Measurements from ENCODE around the gene TOR2A. TPM values are rescaled to one million over a fixed set of nuclear protein-coding genes. Genes with fewer than 3 reads are reported as not detected.
A peak's percentile ranks its signal among the peaks of the same experiment; 100 is the strongest.

Gene TOR2A
- total RNA-seq, 1 experiment from 2014 or later: 13.2 TPM

- H2BK20ac ChIP-seq (ENCODE audit: low read depth, low read length, poor library complexity, severe bottlenecking): no peak overlapping the region
- peak overlapping the region; percentile 34 for H3K4me2 ChIP-seq (ENCODE audit: insufficient read depth, insufficient read length, low read length)
- H3K4me1 ChIP-seq (ENCODE audit: insufficient read depth, low read length): no peaks in the 10 kb centered on the region
- H3K4me1 Mint-ChIP-seq: peaks cover 9 to 10% of the 10 kb centered on the region in 2 experiments
- no peaks in the 10 kb centered on the region for H3K79me1 ChIP-seq (ENCODE audit: insufficient read depth, low read depth, low read length, poor library complexity, severe bottlenecking)
- H4K20me1 ChIP-seq (ENCODE audit: control insufficient read depth, insufficient read depth, insufficient read length): no peaks in the 10 kb centered on the region
- no peak overlapping the region for H2AK5ac ChIP-seq (ENCODE audit: insufficient read length, low read length)
- H3K27ac ChIP-seq (ENCODE audit: insufficient read length, low read depth, low read length): no peak overlapping the region
- H3K9me3 ChIP-seq (ENCODE audit: control insufficient read depth, low read depth, low read length): no peaks in the 10 kb centered on the region
- no peak overlapping the region for H2BK15ac ChIP-seq (ENCODE audit: low read depth, low read length)
- no peak overlapping the region for H3K23ac ChIP-seq (ENCODE audit: insufficient read length, low read depth, low read length)
- H3K79me2 ChIP-seq (ENCODE audit: insufficient read depth, low read length): no peaks in the 10 kb centered on the region
- WGBS (ENCODE audit: extremely low coverage, insufficient read length, low lambda C conversion rate): no CpG with 5 or more reads among the region's 22 CpGs
- no peak overlapping the region for H2BK5ac ChIP-seq (ENCODE audit: insufficient read length, low read length)
- no peaks in the 10 kb centered on the region for H3K9me3 Mint-ChIP-seq
- H3T11ph ChIP-seq (ENCODE audit: low read length): no peak overlapping the region
- H2AFZ ChIP-seq (ENCODE audit: low read length): no peak overlapping the region
- H3K27ac Mint-ChIP-seq: no peak overlapping the region
- H3K56ac ChIP-seq (ENCODE audit: insufficient read length, low read depth, low read length): no peak overlapping the region
- no peak overlapping the region for H4K91ac ChIP-seq (ENCODE audit: insufficient read length, low read depth, low read length)
- H3K27me3 ChIP-seq (ENCODE audit: insufficient read depth, low read length): no peaks in the 10 kb centered on the region
- no peak overlapping the region for H4K8ac ChIP-seq (replicated peaks; ENCODE audit: insufficient read length, low read depth, low read length)
- no peak overlapping the region for H2BK120ac ChIP-seq (ENCODE audit: low read depth, low read length, poor library complexity, severe bottlenecking)
- H3K4me3 Mint-ChIP-seq: peak overlapping the region; percentile 70 to 80
- no peaks in the 10 kb centered on the region; a peak in 1 of 7 replicates for H3K36me3 Mint-ChIP-seq (ENCODE audit: insufficient read depth in 1 of 3, low read depth in 3 of 3)
- no peak overlapping the region for H4K5ac ChIP-seq (ENCODE audit: insufficient read length, low read depth, low read length)
- TF ChIP-seq, protein P1, sequence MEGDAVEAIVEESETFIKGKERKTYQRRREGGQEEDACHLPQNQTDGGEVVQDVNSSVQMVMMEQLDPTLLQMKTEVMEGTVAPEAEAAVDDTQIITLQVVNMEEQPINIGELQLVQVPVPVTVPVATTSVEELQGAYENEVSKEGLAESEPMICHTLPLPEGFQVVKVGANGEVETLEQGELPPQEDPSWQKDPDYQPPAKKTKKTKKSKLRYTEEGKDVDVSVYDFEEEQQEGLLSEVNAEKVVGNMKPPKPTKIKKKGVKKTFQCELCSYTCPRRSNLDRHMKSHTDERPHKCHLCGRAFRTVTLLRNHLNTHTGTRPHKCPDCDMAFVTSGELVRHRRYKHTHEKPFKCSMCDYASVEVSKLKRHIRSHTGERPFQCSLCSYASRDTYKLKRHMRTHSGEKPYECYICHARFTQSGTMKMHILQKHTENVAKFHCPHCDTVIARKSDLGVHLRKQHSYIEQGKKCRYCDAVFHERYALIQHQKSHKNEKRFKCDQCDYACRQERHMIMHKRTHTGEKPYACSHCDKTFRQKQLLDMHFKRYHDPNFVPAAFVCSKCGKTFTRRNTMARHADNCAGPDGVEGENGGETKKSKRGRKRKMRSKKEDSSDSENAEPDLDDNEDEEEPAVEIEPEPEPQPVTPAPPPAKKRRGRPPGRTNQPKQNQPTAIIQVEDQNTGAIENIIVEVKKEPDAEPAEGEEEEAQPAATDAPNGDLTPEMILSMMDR (conservative IDR thresholded peaks at IDR 0.05): no peak; the same call in 2 of the 3 replicates
- no peak overlapping the region for H3K9ac ChIP-seq (ENCODE audit: extremely low read depth, insufficient read length, low read length)
- peaks cover 14% of the 10 kb centered on the region for H3K27me3 Mint-ChIP-seq (ENCODE audit: low read depth)
- no peaks in the 10 kb centered on the region for H3K23me2 ChIP-seq (ENCODE audit: insufficient read length, low read depth, low read length, poor library complexity, severe bottlenecking)
- 0 out of 2 replicates have a peak overlapping the region, but pooled peaks have one; percentile 17 for H3K14ac ChIP-seq (ENCODE audit: insufficient read depth, low read length)
- DNase-seq: peak; percentile 59
- no peak overlapping the region for H3K4ac ChIP-seq (ENCODE audit: low read depth, low read length)
- H3K18ac ChIP-seq (ENCODE audit: insufficient read length, low read depth, low read length): peak overlapping the region; percentile 31
- H2BK12ac ChIP-seq (ENCODE audit: insufficient read length, low read depth, low read length): no peak overlapping the region
Observed at GRCh38 chr9:127734247-127734746, 797 bp downstream of the TOR2A start.
